ENCODE data around the gene COL11A2. TPM values are rescaled to one million over a fixed set of nuclear protein-coding genes. Genes with fewer than 3 reads are reported as not detected.

COL11A2 gene
- total and polyA plus RNA-seq, 2 of the 13 experiments (the other 11 are each of a cell fraction or from before 2014, with no cell fraction given), result 0.55 TPM

DNA sequence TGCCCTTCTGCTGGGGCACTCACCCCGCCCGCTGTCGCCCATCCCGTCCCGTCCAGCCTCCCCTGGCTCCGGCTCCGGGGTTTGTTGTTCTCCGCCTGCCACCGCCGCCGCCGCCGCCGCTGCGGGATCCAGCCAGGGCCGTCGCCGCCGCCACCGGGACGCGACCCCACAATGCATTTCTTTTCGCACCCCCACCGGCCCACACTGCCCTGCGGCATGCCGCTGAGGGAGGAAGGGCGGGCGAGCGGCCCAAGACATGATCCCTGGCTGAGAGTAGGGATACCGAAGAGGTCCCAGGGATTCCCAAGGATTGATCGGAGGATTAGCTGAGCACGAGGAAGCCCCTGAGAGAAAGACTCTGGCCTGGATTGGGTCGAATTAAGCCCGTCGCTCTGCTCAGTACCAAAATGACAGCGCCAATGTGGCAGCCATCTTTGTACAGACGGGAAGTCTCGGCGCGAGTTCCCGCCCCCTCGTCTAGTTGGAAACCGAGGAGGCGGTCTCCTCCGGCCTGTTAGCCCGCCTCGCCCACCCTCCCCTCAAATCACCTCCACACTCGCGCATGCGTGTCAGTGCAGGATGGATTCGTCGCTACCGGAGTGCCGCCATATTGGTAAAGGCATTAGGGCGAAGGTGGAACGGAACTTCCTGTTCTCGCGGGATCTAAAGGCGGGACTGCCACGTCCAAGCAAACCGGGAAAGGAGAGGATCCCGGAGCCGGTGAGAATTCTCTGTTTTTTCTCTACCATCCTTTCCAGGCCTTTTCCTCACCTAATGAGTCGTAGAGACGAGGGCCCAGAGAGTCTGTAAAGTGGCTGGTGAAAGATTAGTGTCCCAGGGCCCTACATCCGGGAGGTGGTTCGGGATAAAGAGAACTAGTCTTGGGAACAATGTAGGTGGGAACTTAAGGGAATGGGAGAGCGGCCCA, 8.2 kb upstream of the COL11A2 start, which contains the start of the genes RXRB and SLC39A7 (continued):
- 0 out of 2 replicates have a peak, but pooled peaks have one; percentile 27 for TF ChIP-seq NFE2L1 (CRISPR knock-in tag; IDR thresholded peaks at IDR 0.05; ENCODE audit: borderline replicate concordance)
- TF ChIP-seq, protein P1, sequence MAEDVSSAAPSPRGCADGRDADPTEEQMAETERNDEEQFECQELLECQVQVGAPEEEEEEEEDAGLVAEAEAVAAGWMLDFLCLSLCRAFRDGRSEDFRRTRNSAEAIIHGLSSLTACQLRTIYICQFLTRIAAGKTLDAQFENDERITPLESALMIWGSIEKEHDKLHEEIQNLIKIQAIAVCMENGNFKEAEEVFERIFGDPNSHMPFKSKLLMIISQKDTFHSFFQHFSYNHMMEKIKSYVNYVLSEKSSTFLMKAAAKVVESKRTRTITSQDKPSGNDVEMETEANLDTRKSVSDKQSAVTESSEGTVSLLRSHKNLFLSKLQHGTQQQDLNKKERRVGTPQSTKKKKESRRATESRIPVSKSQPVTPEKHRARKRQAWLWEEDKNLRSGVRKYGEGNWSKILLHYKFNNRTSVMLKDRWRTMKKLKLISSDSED (CRISPR knock-in tag; IDR thresholded peaks at IDR 0.05), result no peak
- TF ChIP-seq, protein P2, sequence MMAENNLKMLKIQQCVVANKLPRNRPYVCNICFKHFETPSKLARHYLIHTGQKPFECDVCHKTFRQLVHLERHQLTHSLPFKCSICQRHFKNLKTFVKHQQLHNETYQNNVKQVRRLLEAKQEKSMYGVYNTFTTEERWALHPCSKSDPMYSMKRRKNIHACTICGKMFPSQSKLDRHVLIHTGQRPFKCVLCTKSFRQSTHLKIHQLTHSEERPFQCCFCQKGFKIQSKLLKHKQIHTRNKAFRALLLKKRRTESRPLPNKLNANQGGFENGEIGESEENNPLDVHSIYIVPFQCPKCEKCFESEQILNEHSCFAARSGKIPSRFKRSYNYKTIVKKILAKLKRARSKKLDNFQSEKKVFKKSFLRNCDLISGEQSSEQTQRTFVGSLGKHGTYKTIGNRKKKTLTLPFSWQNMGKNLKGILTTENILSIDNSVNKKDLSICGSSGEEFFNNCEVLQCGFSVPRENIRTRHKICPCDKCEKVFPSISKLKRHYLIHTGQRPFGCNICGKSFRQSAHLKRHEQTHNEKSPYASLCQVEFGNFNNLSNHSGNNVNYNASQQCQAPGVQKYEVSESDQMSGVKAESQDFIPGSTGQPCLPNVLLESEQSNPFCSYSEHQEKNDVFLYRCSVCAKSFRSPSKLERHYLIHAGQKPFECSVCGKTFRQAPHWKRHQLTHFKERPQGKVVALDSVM (CRISPR knock-in tag; IDR thresholded peaks at IDR 0.05), result peak; percentile 33; the same call in 1 of the 2 replicates
- TF ChIP-seq ZNF563 (CRISPR knock-in tag; IDR thresholded peaks at IDR 0.05), result peak; percentile 91
- no peak for TF ChIP-seq FOSL1 (CRISPR knock-in tag; IDR thresholded peaks at IDR 0.05; ENCODE audit: borderline replicate concordance)
- 0 out of 2 replicates have a peak, but pooled peaks have one; percentile 51 for TF ChIP-seq NR1H2 (CRISPR knock-in tag; IDR thresholded peaks at IDR 0.05; ENCODE audit: borderline replicate concordance, low read depth)
- TF ChIP-seq TBX3 (IDR thresholded peaks at IDR 0.05; ENCODE audit: borderline replicate concordance), result peak; percentile 76; the same call in 1 of the 2 replicates
- peak; percentile 34; the same call in 1 of the 2 replicates for TF ChIP-seq ZBTB7A (CRISPR knock-in tag; IDR thresholded peaks at IDR 0.05)
- TF ChIP-seq, protein P3, sequence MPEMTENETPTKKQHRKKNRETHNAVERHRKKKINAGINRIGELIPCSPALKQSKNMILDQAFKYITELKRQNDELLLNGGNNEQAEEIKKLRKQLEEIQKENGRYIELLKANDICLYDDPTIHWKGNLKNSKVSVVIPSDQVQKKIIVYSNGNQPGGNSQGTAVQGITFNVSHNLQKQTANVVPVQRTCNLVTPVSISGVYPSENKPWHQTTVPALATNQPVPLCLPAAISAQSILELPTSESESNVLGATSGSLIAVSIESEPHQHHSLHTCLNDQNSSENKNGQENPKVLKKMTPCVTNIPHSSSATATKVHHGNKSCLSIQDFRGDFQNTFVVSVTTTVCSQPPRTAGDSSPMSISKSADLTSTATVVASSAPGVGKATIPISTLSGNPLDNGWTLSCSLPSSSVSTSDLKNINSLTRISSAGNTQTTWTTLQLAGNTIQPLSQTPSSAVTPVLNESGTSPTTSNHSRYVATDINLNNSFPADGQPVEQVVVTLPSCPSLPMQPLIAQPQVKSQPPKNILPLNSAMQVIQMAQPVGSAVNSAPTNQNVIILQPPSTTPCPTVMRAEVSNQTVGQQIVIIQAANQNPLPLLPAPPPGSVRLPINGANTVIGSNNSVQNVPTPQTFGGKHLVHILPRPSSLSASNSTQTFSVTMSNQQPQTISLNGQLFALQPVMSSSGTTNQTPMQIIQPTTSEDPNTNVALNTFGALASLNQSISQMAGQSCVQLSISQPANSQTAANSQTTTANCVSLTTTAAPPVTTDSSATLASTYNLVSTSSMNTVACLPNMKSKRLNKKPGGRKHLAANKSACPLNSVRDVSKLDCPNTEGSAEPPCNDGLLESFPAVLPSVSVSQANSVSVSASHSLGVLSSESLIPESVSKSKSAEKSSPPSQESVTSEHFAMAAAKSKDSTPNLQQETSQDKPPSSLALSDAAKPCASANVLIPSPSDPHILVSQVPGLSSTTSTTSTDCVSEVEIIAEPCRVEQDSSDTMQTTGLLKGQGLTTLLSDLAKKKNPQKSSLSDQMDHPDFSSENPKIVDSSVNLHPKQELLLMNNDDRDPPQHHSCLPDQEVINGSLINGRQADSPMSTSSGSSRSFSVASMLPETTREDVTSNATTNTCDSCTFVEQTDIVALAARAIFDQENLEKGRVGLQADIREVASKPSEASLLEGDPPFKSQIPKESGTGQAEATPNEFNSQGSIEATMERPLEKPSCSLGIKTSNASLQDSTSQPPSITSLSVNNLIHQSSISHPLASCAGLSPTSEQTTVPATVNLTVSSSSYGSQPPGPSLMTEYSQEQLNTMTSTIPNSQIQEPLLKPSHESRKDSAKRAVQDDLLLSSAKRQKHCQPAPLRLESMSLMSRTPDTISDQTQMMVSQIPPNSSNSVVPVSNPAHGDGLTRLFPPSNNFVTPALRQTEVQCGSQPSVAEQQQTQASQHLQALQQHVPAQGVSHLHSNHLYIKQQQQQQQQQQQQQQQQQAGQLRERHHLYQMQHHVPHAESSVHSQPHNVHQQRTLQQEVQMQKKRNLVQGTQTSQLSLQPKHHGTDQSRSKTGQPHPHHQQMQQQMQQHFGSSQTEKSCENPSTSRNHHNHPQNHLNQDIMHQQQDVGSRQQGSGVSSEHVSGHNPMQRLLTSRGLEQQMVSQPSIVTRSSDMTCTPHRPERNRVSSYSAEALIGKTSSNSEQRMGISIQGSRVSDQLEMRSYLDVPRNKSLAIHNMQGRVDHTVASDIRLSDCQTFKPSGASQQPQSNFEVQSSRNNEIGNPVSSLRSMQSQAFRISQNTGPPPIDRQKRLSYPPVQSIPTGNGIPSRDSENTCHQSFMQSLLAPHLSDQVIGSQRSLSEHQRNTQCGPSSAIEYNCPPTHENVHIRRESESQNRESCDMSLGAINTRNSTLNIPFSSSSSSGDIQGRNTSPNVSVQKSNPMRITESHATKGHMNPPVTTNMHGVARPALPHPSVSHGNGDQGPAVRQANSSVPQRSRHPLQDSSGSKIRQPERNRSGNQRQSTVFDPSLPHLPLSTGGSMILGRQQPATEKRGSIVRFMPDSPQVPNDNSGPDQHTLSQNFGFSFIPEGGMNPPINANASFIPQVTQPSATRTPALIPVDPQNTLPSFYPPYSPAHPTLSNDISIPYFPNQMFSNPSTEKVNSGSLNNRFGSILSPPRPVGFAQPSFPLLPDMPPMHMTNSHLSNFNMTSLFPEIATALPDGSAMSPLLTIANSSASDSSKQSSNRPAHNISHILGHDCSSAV (CRISPR knock-in tag; IDR thresholded peaks at IDR 0.05; ENCODE audit: borderline replicate concordance), result peak; percentile 95; the same call in 1 of the 2 replicates
- TF ChIP-seq JDP2 (CRISPR knock-in tag; IDR thresholded peaks at IDR 0.05; ENCODE audit: borderline replicate concordance), result peak; percentile 11; the same call in 1 of the 2 replicates
- peak; percentile 17 for TF ChIP-seq KMT2B (CRISPR knock-in tag; IDR thresholded peaks at IDR 0.05)
- peak; percentile 68; the same call in 1 of the 2 replicates for TF ChIP-seq ZNF816 (CRISPR knock-in tag; IDR thresholded peaks at IDR 0.05; ENCODE audit: borderline replicate concordance)
- TF ChIP-seq ZNF570 (CRISPR knock-in tag; IDR thresholded peaks at IDR 0.05; ENCODE audit: borderline replicate concordance), result no peak; the same call in 1 of the 2 replicates
